HG03025 (cell line): ENCODE data around the gene MAP2K7.
"Not testable (repeated sequence)": the region's sequence is repeated elsewhere in the genome, so short reads cannot be mapped to it uniquely, and the experiment has no call there.

Experiments
- ATAC-seq: cut with Tn5 transposase; IDR thresholded peaks from one replicate; pipeline ENCODE4 v1.9.1; 2021; ENCODE audit warnings: mild to moderate bottlenecking, moderate library complexity; ENCODE audit not compliant: unreplicated experiment, low FRiP score

The MAP2K7 gene

DNA sequence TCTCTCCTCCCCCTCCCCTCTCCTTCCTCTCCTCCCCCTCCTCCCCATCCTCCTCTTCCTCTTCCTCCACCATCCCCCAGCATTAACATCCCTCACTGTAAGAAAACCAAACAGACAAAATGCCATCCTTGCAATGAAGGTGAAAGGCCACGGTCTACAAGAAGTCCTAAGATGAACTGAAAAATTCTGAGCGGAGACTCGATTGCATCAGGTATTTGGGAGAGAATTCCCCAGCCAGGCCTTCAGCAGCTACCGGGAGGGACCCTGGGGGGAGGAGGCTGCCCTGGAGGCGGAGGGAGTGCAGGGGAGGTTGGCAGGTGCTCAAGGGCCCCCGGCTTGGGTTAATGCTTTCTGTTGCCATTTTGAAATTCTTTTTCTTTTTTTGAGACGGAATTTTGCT lies 49.9 kb downstream of the MAP2K7 start:
- no peak for ATAC-seq

DNA sequence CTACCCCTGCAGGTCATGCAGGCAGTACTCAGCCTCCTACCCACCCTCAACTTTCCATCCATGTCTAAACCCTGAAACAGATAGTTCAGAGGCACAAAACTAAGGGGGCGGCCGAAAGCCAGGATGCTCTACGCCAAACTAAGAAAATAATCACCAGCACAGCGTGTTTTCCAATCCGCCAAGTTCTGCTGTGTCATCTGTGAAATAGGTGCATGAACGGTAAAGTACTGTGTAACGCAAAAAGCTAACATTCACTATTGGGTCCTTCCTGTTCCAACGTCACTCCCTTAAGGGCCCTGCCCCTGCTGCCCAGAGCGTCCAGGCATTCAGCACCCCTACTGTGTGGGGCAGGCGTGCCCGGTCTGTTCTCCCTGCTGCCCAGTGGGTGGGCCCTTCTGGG lies 52.0 kb downstream of the MAP2K7 start:
- no peak for ATAC-seq

DNA sequence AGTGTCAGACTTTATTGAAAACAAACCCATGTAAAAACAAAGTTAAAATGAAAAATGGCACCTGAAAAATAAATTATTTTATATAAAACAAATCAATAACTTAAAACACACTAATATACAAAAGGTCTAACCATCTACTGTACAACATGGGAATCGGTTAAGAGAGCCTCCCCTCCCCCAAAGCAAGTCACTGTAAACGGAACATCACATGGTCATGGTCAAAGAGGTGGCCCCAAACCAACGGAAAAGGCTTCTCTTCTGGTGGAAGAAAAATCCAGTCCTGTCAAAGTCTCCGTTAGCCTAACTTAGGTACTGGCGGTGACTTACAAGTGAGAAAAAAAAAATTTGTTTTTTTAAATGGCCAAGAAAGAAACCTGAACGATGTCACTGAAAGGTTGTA lies 55.5 kb downstream of the MAP2K7 start:
- no peak for ATAC-seq

DNA sequence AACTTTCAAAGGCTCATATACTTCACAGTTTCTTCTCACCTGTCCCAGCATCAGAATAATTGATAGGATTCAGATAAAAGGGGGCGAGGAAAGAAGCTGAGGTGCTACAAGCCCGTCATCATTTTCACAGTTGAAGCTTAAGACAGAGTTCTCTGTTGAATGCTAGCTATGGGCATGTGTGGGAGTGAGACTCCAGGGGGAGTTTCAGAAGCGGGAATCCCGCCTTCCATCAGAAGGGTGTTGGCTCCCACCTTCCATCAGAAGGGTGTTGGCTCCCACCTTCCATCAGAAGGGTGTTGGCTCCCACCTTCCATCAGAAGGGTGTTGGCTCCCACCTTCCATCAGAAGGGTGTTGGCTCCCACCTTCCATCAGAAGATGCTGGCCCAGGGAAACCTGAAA lies 57.4 kb downstream of the MAP2K7 start:
- not testable (repeated sequence) for ATAC-seq

DNA sequence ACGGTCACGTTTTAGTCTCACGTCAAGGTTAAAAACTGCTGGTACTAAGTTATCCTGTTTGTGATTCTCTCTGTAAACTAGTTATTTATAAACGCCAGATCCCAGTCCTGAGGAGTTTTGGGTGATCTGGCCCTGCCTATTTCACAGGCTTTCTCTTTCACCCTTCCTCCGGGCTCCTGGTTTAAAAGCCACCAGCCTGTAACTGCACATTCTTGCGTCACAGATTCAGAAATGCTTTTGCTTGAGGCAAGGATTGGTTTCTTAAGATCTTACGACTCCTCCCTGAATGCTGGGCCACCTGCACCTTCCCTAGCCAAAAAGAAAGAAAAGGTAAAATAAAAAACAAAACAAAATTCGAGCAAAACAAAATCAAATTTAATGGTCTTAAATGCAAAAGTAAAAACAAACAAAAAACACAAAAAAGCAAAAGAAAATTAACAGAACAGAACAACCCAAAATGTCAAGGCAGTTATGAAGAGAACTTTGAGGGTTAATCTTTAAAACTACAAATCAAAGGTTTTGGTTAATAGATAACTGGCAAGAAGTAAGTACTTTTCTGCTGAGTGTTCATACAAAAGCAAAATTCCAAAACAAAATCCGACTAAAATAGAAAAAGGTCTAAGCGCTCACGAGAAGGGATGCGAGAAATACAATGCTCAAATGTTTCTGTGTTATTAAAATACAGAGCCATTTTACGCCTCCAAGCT lies 58.4 kb downstream of the MAP2K7 start:
- ATAC-seq, result no peak

DNA sequence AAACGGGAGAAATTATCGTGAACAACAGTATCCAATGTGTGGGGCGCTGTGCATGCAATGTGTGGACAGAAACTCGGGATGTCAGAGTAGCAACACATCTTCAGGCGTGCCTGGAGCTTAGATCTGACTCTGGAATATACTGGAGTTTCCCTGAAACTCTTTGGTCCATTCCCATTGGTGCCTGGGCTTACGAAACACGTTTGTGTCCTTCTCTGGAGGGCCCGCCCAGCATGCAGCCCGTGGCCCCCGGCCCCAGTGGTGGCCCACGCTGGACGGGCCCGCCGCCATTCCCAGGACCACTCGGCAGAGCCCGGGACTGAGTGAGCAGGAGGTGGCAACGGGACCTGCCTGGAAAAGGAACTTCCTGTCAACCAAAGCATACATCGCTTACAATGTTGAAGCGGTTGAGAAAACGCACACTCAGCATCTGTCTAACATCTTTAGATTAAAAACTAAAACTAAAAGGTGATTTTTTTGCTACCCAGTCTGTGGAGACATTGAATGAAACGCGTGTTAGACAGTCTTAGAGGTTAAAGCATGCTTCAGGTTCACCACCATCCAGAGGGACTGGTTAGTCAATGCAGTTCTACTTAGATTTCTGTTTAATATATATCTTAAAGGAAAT lies 59.1 kb downstream of the MAP2K7 start:
- no peak for ATAC-seq

DNA sequence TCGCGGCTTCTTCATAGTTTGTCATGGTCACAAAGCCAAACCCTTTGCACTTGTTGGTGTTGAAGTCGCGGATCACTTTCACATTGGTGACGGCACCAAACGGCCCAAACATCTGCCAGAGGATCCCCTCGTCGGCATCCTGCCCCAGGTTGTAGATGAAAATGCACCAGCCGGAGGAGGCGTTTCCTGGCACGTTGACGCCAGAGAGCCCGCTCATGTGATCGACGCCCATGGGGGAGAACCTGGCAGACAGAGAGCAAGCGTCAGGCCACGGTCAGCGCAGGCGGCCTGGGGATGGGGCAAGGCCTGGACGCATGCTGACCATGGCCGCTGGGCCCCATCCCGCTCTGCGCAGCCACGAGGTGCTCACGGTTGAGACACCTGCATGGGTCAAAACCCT lies 59.9 kb downstream of the MAP2K7 start:
- ATAC-seq, result no peak
